GM18909 (cell line): ENCODE results near the gene CEACAM8.
"Not testable (repeated sequence)": the region's sequence is repeated elsewhere in the genome, so short reads cannot be mapped to it uniquely, and the experiment has no call there.

ENCODE experiments used
- ATAC-seq: cut with Tn5 transposase; IDR thresholded peaks from one replicate; pipeline ENCODE4 v1.9.1; 2021; ENCODE audit warnings: mild to moderate bottlenecking; ENCODE audit not compliant: unreplicated experiment, poor library complexity

The CEACAM8 gene

DNA sequence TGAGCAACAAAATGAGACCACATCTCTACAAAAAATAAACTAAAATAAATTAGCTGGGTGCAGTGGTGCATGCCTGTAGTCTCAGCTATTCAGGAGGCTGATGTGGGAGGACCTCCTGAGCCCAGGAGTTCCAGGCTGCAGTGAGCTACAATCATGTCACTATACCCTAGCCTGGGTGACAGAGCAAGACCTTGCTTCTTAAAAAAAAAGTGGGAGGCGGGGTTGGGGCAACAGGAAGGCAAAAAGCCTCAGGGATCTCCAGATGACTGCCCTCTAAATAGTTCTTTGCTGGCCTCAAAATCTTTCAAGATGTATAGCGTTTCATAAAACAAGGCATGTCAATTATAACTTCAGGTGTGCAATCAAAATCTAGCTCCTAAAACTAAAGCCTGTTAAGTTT is 18.5 kb downstream of the CEACAM8 start:
- ATAC-seq = no peak

DNA sequence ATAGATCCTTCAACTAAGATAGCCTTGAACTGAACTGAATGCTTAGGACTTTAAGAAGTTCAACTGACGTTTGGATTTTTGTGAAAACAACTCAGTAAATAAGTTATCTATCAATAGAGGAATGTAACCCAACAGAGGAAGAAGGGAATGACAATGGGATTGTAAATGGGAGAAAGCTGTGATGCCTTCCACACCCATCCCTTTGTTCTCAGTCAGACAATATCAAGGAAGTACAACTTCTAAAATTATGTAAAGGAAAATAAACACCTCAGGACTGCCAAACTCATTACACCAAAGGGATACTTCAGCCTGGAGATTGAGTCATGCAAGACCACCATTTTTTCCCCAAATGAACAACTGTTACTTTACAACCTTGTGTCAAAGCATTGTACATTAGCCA is 21.1 kb downstream of the CEACAM8 start:
- ATAC-seq = no peak

DNA sequence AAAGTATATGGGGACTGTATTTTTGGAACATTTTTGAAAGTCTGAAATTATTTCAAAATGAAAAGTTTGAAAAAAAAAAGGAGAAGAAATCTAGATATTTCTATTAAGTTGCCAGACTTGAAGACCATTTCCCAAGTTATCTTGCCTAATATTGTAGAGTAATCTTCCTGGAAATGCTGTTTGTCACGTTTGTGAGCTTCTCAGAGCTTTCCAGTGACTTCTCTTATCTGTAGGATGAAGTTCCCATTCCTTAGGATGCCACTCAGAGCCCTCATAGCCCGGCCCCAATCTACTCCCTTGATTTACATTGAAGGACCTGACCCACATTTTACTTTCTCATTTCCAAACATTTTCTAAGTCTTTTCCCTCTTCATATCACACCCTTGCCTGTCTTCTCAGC is 23.6 kb downstream of the CEACAM8 start:
- ATAC-seq = no peak

DNA sequence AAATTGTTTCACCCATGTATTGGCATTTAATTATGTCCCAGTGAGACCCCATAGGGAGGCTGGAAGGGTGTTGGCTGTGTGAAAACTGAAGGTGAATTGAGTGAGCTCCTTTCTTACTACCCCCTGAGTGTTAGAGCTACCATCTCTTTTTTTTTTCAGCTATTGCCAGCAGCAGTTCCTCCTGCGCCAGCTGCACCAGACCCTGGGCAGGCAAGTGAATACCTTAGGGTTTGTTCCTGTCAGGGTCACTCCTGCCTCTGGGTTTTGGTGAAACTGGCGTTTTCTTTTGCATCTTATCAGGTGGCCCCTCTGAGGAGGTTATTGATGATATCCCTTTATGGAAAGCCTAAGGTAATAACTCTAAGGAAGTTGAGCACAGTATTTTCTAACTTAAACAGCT is 25.5 kb downstream of the CEACAM8 start:
- no peak for ATAC-seq

- no peak for ATAC-seq
Measured at GRCh38 chr19:42568006-42568405, 26.7 kb downstream of the CEACAM8 start.

GRCh38 chr19:42567567-42567966 is 27.2 kb downstream of the CEACAM8 start:
- no peak for ATAC-seq

GRCh38 chr19:42563352-42564210 is 31.1 kb downstream of the CEACAM8 start:
- no peak for ATAC-seq

DNA sequence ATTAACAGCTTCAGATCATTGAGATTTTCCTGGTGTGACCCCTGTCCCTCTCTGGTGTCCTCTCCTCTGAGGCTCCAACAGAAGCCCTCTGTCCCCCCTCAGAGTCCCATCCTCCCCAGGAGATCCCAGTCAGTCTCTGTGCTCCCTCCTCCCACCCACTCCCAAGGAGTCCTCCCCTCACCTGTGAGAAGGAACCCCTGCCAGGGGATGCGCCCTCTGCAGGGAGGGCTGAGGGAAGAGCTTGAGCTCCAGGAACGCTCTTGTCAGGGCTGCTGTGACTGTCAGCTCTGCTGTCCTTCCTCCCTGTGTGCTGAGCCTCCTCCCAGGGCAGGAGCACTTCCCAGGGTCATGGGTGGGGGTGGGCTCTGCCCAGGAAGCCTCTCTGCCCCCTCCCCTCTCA is 33.2 kb downstream of the CEACAM8 start:
- no peak for ATAC-seq

GRCh38 chr19:42560731-42561130 is 34.0 kb downstream of the CEACAM8 start:
- ATAC-seq = no peak

- no peak for ATAC-seq
Measured at GRCh38 chr19:42558450-42559150, 36.1 kb downstream of the CEACAM8 start.

GRCh38 chr19:42557386-42557871 is 37.3 kb downstream of the CEACAM8 start:
- not testable (repeated sequence) for ATAC-seq

DNA sequence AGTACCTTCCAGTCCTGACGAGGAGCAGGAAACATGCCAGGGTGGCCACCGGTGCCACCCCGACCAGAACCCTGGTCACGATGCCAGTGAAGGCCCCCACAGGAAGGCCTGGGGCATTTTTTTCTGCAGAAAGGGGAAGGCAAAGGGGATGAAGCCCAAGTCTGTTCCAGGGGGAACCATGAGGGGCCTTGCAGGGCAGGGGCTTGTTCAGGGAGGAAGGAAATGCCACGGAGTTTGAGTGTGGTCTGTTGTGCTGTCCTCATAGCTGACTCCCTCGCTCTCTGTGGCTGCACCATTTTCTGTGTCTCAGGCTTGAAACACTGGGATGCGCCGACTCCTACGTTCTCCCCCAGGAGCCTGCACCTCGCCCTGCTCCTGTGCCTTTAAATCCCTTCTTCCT is 38.9 kb downstream of the CEACAM8 start:
- ATAC-seq = no peak

GRCh38 chr19:42555317-42555716 is 39.4 kb downstream of the CEACAM8 start:
- ATAC-seq = no peak

DNA sequence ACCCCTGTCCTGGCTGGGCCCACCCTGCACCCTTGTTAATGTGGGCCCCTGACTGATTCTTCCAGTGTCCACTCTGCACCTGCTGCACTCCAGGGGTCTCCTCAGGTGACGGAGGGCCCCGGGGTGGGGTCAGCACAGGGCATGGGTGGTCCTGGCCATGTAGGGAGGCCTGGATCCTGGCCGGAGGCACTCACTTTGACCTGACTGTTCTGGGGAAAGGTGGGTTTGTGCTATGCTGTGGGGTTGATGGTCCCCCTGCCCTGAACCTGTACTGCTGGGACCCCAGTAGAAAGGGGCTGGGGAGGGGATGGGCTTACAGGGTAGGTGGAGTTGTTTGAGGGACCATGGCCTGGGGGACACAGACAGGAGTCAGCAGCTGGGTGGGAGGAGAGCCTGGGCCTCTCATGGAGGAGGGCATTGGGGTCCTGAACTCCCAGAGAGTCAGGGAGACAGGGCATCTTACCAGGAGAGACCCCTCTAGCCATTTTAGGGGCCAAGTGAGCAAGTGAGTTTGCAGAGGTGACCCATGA is 40.6 kb downstream of the CEACAM8 start:
- no peak for ATAC-seq

- ATAC-seq = no peak
Measured at GRCh38 chr19:42553292-42554045, 41.3 kb downstream of the CEACAM8 start.

DNA sequence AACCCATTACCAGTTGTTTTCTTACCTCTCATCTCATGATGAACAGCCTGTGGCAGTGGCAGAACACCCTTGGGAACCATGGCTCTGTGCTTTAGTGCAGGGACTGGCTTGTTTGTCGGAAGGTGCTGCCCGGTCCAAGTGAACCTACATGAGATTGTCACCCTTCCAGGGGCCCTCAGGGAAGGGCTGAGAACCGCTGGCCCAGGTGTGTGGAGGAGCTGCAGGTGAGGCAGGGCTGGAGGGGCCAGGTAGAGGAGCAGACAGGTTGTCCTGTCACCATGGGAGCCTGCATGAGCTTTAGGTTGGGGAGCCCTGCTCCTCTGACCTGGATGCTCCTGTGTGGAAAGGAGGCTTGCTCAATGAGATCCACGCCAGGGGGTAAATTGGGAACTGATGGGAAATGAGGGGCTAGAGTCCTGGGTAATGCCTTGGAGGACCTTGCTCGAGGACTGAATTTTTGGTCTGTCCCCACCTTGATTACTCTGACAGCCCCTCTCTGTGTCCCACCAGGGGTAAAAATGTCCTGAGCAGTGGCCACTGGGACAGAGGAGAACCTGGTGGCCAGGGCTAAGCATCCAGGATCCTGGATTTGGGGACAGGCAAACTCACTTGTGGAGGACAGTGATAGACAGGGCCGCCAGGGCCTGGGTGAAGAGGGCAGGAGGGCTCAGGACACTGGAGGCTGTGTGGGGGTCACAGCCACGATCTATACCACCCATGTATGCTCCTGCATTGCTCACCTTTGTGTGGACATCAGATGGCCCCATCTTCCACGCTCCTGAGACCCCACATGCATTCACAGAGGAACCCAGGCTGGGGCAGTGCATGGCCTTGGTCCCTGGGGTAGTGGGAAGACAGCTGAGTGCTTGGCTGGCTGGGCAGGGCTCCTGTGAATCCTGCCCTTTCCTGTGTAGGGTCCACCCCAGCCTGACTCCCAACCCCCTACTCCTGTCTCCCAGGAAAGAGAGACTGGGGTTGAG is 42.3 kb downstream of the CEACAM8 start:
- no peak for ATAC-seq

DNA sequence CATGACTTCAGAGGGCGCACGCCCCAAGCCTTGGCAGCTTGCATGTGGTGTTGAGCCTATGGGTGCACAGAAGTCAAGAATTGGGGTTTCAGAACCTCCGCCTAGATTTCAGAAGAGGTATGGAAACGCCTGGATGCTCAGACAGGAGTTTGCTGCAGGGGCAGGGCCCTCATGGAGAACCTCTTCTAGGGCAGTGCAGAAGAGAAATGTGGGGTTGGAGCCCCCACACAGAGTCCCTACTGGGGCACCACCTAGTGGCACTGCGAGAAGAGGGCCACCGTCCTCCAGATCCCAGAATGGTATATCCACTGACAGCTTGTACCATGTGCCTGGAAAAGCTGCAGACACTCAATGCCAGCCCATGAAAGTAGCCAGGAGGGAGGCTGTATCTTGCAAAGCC is 44.2 kb downstream of the CEACAM8 start:
- ATAC-seq = not testable (repeated sequence)

DNA sequence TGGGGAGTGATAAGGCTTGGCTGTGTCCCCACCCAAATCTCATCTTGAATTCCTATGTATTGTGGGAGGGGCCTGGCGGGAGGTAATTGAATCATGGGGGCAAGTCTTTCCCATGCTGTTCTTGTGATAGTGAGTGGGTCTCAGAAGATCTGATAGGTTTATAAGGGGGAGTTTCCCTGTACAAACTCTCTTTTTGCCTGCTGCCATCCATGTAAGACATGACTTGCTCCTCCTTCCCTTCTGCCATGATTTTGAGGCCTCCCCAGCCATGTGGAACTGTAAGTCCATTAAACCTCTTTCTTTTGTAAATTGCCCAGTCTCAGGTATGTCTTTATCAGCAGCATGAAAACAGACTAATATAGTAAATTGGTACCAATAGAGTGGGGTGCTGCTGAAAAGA is 45.7 kb downstream of the CEACAM8 start:
- ATAC-seq = not testable (repeated sequence)

DNA sequence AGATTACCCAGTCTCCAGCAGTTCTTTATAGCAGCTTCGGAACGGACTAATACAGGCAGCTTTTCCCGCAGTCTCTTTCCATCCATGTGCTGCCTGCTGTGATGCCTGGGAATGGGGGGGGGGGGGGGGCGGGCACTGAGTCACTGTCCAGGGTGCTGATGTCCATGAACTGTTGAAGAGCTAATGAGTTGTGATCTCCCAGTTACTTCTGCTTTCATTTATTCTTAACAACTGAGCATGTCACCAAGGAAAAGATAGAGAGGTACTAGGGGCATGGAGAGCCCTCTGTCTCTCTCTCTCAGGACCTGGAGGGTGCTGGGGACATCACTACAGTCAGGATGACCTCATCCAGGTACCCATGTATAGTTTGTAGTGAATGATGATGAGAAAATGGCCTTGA is 46.2 kb downstream of the CEACAM8 start:
- ATAC-seq = no peak
